GM12875 (cell line): ENCODE measurements around the gene ADORA1.

Experiments
- H3K4me3 ChIP-seq: one replicate; pipeline ENCODE4 v1.5.1; 2011; ENCODE audit warnings: low read depth, low read length, control low read depth
- CTCF ChIP-seq: IDR thresholded peaks from 2 replicates; pipeline ENCODE4 v1.5.1; 2011; ENCODE audit warnings: low read depth, mild to moderate bottlenecking, control low read depth, inconsistent platforms, low read length, moderate library complexity, borderline replicate concordance; ENCODE audit not compliant: insufficient read depth

The ADORA1 gene

GRCh38 chr1:203199816-203200571, 72.5 kb downstream of the ADORA1 start:
- TF ChIP-seq CTCF, result no peak
- no peak overlapping the region for H3K4me3 ChIP-seq

- H3K4me3 ChIP-seq, result no peak overlapping the region
- no peak for TF ChIP-seq CTCF
Measured at GRCh38 chr1:203200916-203201315, 73.4 kb downstream of the ADORA1 start.

- no peak overlapping the region for H3K4me3 ChIP-seq
- no peak for TF ChIP-seq CTCF
Measured at GRCh38 chr1:203201516-203202205, 74.1 kb downstream of the ADORA1 start.

- TF ChIP-seq CTCF, result no peak
- H3K4me3 ChIP-seq, result no peak overlapping the region
Measured at GRCh38 chr1:203202431-203203245, 75.1 kb downstream of the ADORA1 start.

- no peak overlapping the region for H3K4me3 ChIP-seq
- TF ChIP-seq CTCF, result no peak
Measured at GRCh38 chr1:203204756-203205155, 77.2 kb downstream of the ADORA1 start.

- no peak for TF ChIP-seq CTCF
- H3K4me3 ChIP-seq, result no peak overlapping the region
Measured at GRCh38 chr1:203206129-203206687, 78.7 kb downstream of the ADORA1 start.
